Measurements from ENCODE around the gene KPNA5. TPM values are rescaled to one million over a fixed set of nuclear protein-coding genes. Genes with fewer than 3 reads are reported as not detected.
A peak's percentile ranks its signal among the peaks of the same experiment; 100 is the strongest.
"Not testable (repeated sequence)": the region's sequence is repeated elsewhere in the genome, so short reads cannot be mapped to it uniquely, and the experiment has no call there.

KPNA5 gene
- polyA plus RNA-seq, 4 donors: 0.45 to 7.5 (median 1.7) TPM

- H3K27me3 ChIP-seq (ENCODE audit: control insufficient read depth in 3 of 3, insufficient read depth in 3 of 3, low read length in 3 of 3): no peaks in the 10 kb centered on the region
- WGBS, 3 donors: 92 to 95% (median 92%) methylated on average over 2 of the region's 2 CpGs
- no peak overlapping the region for H3K4me3 ChIP-seq (ENCODE audit: low read depth in 1 of 3, low read length in 3 of 3)
- no peak overlapping the region for H3K27ac ChIP-seq (ENCODE audit: low read depth in 1 of 3, low read length in 2 of 3)
- H3K4me1 ChIP-seq (ENCODE audit: control insufficient read depth in 3 of 3, insufficient read depth in 2 of 3, low read depth in 1 of 3, low read length in 2 of 3): peaks cover 0 to 3% (median 3%) of the 10 kb centered on the region in 3 donors
- DNase-seq (no peak), FAIRE-seq (no peak)
- H3K36me3 ChIP-seq (ENCODE audit: control insufficient read depth in 3 of 3, insufficient read depth in 2 of 3, low read depth in 1 of 3, low read length in 3 of 3): peaks cover 0 to 7% (median 0%) of the 10 kb centered on the region in 3 donors
- H3K9me3 ChIP-seq (ENCODE audit: control insufficient read depth in 2 of 2, insufficient read depth in 1 of 2, low read depth in 1 of 2, low read length in 1 of 2): no peaks in the 10 kb centered on the region
Measured at GRCh38 chr6:116685437-116685993, 4.5 kb downstream of the KPNA5 start.

DNA sequence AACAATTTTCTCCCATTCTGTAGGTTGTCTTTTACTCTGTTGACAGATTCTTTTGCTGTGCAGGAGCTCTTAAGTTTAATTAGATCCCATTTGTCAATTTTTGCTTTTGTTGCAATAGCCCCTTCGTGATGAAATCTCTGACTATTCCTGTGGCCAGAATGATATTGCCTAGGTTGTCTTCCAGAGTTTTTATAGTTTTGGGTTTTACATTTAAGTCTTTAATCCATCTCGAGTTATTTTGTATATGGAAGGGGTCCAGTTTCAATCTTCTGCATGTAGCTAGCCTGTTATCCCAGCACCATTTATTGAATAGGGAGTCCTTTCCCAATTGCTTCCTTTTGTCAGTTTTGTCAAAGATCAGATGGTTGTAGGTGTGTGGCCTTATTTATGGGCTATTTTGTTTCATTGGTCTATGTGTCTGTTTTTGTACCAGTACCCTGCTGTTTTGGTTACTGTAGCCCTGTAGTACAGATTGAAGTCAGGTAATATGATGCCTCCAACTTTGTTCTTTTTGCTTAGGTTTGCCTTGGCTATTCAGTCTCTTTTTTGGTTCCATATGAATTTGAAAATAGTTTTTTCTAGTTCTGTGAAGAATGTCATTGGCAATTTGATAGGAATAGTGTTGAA lies 5.6 kb downstream of the KPNA5 start:
- FAIRE-seq; H3K9me3 ChIP-seq (ENCODE audit: control insufficient read depth in 2 of 2, insufficient read depth in 1 of 2, low read depth in 1 of 2, low read length in 1 of 2); H3K4me1 ChIP-seq (ENCODE audit: control insufficient read depth in 3 of 3, insufficient read depth in 2 of 3, low read depth in 1 of 3, low read length in 2 of 3); H3K27me3 ChIP-seq (ENCODE audit: control insufficient read depth in 3 of 3, insufficient read depth in 3 of 3, low read length in 3 of 3); DNase-seq; H3K27ac ChIP-seq (ENCODE audit: low read depth in 1 of 3, low read length in 2 of 3); H3K4me3 ChIP-seq (ENCODE audit: low read depth in 1 of 3, low read length in 3 of 3): not testable (repeated sequence)
- 79 to 96% (median 88%) methylated on average over 2 of the region's 2 CpGs for WGBS, 3 donors
- H3K36me3 ChIP-seq (ENCODE audit: control insufficient read depth in 3 of 3, insufficient read depth in 2 of 3, low read depth in 1 of 3, low read length in 3 of 3): peaks cover 0 to 12% (median 0%) of the 10 kb centered on the region in 3 donors

- H3K4me3 ChIP-seq (ENCODE audit: low read depth in 1 of 3, low read length in 3 of 3): no peak overlapping the region
- H3K9me3 ChIP-seq (ENCODE audit: control insufficient read depth in 2 of 2, insufficient read depth in 1 of 2, low read depth in 1 of 2, low read length in 1 of 2): no peaks in the 10 kb centered on the region
- no peak overlapping the region for H3K27ac ChIP-seq (ENCODE audit: low read depth in 1 of 3, low read length in 2 of 3)
- FAIRE-seq (no peak), DNase-seq (no peak)
- H3K36me3 ChIP-seq (ENCODE audit: control insufficient read depth in 3 of 3, insufficient read depth in 2 of 3, low read depth in 1 of 3, low read length in 3 of 3): peaks cover 0 to 12% (median 0%) of the 10 kb centered on the region in 3 donors
- H3K27me3 ChIP-seq (ENCODE audit: control insufficient read depth in 3 of 3, insufficient read depth in 3 of 3, low read length in 3 of 3): no peaks in the 10 kb centered on the region
- 94 to 95% (median 95%) methylated on average over 5 of the region's 5 CpGs for WGBS, 3 donors
- peaks cover 0 to 2% (median 0%) of the 10 kb centered on the region in 3 donors for H3K4me1 ChIP-seq (ENCODE audit: control insufficient read depth in 3 of 3, insufficient read depth in 2 of 3, low read depth in 1 of 3, low read length in 2 of 3)
Measured at GRCh38 chr6:116691154-116691553, 10.1 kb downstream of the KPNA5 start.

DNA sequence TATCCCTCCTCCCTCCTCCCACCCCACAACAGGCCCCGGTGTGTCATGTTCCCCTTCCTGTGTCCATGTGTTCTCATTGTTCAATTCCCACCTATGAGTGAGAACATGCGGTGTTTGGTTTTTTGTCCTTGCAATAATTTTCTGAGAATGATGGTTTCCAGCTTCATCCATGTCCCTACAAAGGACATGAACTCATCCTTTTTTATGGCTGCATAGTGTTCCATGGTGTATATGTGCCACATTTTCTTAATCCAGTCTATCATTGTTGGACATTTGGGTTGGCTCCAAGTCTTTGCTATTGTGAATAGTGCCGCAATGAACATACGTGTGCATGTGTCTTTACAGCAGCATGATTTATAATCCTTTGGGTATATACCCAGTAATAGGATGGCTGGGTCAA lies 11.9 kb downstream of the KPNA5 start:
- DNase-seq; H3K9me3 ChIP-seq (ENCODE audit: control insufficient read depth in 2 of 2, insufficient read depth in 1 of 2, low read depth in 1 of 2, low read length in 1 of 2); H3K27me3 ChIP-seq (ENCODE audit: control insufficient read depth in 3 of 3, insufficient read depth in 3 of 3, low read length in 3 of 3); FAIRE-seq; H3K27ac ChIP-seq (ENCODE audit: low read depth in 1 of 3, low read length in 2 of 3); H3K4me1 ChIP-seq (ENCODE audit: control insufficient read depth in 3 of 3, insufficient read depth in 2 of 3, low read depth in 1 of 3, low read length in 2 of 3); H3K4me3 ChIP-seq (ENCODE audit: low read depth in 1 of 3, low read length in 3 of 3): not testable (repeated sequence)
- H3K36me3 ChIP-seq (ENCODE audit: control insufficient read depth in 3 of 3, insufficient read depth in 2 of 3, low read depth in 1 of 3, low read length in 3 of 3): peaks cover 0 to 12% (median 0%) of the 10 kb centered on the region in 3 donors
- 96 to 100% (median 96%) methylated on average over 1 to 2 of the region's 4 CpGs for WGBS, 3 donors

GRCh38 chr6:116693275-116693674 lies 12.3 kb downstream of the KPNA5 start:
- not testable (repeated sequence) for H3K4me3 ChIP-seq (ENCODE audit: low read depth in 1 of 3, low read length in 3 of 3); H3K4me1 ChIP-seq (ENCODE audit: control insufficient read depth in 3 of 3, insufficient read depth in 2 of 3, low read depth in 1 of 3, low read length in 2 of 3); DNase-seq; H3K27ac ChIP-seq (ENCODE audit: low read depth in 1 of 3, low read length in 2 of 3); H3K27me3 ChIP-seq (ENCODE audit: control insufficient read depth in 3 of 3, insufficient read depth in 3 of 3, low read length in 3 of 3); H3K9me3 ChIP-seq (ENCODE audit: control insufficient read depth in 2 of 2, insufficient read depth in 1 of 2, low read depth in 1 of 2, low read length in 1 of 2); FAIRE-seq
- 83 to 100% (median 100%) methylated on average over 1 to 2 of the region's 3 CpGs for WGBS, 3 donors
- peaks cover 0 to 12% (median 0%) of the 10 kb centered on the region in 3 donors for H3K36me3 ChIP-seq (ENCODE audit: control insufficient read depth in 3 of 3, insufficient read depth in 2 of 3, low read depth in 1 of 3, low read length in 3 of 3)

DNA sequence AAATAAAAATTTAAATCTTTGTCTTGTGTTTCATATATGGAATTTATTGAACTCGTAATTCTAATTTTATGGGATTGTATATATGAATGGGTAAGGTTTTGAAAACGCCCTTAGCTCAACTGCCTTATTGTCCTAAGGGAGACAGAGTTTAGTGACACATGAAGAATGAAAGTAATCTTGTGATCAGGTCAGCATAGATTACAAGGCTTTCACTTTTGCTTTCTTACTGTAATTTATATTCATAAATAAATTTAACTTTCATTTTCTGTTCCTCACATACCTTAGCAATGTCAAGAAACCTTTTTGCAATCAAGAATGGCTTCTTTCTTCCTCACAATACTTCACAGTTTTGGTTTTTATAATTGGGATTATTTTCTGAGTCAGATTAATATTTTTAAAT lies 14.4 kb downstream of the KPNA5 start:
- Histone ChIP-seq H3K27me3 (ENCODE audit: control insufficient read depth in 3 of 3, insufficient read depth in 3 of 3, low read length in 3 of 3) (no peaks in the 10 kb centered on the region), H3K36me3 (ENCODE audit: control insufficient read depth in 3 of 3, insufficient read depth in 2 of 3, low read depth in 1 of 3, low read length in 3 of 3) (peaks cover 0 to 11% (median 0%) of the 10 kb centered on the region in 3 donors), H3K4me3 (ENCODE audit: low read depth in 1 of 3, low read length in 3 of 3) (no peak overlapping the region), H3K27ac (ENCODE audit: low read depth in 1 of 3, low read length in 2 of 3) (no peak overlapping the region), H3K4me1 (ENCODE audit: control insufficient read depth in 3 of 3, insufficient read depth in 2 of 3, low read depth in 1 of 3, low read length in 2 of 3) (peaks cover 0 to 2% (median 0%) of the 10 kb centered on the region in 3 donors), H3K9me3 (ENCODE audit: control insufficient read depth in 2 of 2, insufficient read depth in 1 of 2, low read depth in 1 of 2, low read length in 1 of 2) (no peaks in the 10 kb centered on the region)
- WGBS, 3 donors: 24 to 61% (median 27%) methylated on average over 2 of the region's 2 CpGs
- DNase-seq (peak; percentile 6 to 60), FAIRE-seq (peak; percentile 94)

- FAIRE-seq (no peak), DNase-seq (no peak)
- Histone ChIP-seq H3K27ac (ENCODE audit: low read depth in 1 of 3, low read length in 2 of 3) (no peak overlapping the region), H3K4me1 (ENCODE audit: control insufficient read depth in 3 of 3, insufficient read depth in 2 of 3, low read depth in 1 of 3, low read length in 2 of 3) (peaks cover 0 to 2% (median 0%) of the 10 kb centered on the region in 3 donors), H3K9me3 (ENCODE audit: control insufficient read depth in 2 of 2, insufficient read depth in 1 of 2, low read depth in 1 of 2, low read length in 1 of 2) (no peaks in the 10 kb centered on the region), H3K36me3 (ENCODE audit: control insufficient read depth in 3 of 3, insufficient read depth in 2 of 3, low read depth in 1 of 3, low read length in 3 of 3) (peaks cover 0 to 9% (median 4%) of the 10 kb centered on the region in 3 donors), H3K4me3 (ENCODE audit: low read depth in 1 of 3, low read length in 3 of 3) (no peak overlapping the region), H3K27me3 (ENCODE audit: control insufficient read depth in 3 of 3, insufficient read depth in 3 of 3, low read length in 3 of 3) (no peaks in the 10 kb centered on the region)
Measured at GRCh38 chr6:116697480-116697879, 16.5 kb downstream of the KPNA5 start.

- not testable (repeated sequence) for H3K27me3 ChIP-seq (ENCODE audit: control insufficient read depth in 3 of 3, insufficient read depth in 3 of 3, low read length in 3 of 3); DNase-seq; H3K9me3 ChIP-seq (ENCODE audit: control insufficient read depth in 2 of 2, insufficient read depth in 1 of 2, low read depth in 1 of 2, low read length in 1 of 2); FAIRE-seq; H3K4me1 ChIP-seq (ENCODE audit: control insufficient read depth in 3 of 3, insufficient read depth in 2 of 3, low read depth in 1 of 3, low read length in 2 of 3); H3K4me3 ChIP-seq (ENCODE audit: low read depth in 1 of 3, low read length in 3 of 3); H3K27ac ChIP-seq (ENCODE audit: low read depth in 1 of 3, low read length in 2 of 3)
- H3K36me3 ChIP-seq (ENCODE audit: control insufficient read depth in 3 of 3, insufficient read depth in 2 of 3, low read depth in 1 of 3, low read length in 3 of 3): peaks cover 0 to 29% (median 8%) of the 10 kb centered on the region in 3 donors
- WGBS, 3 donors: 96 to 100% (median 100%) methylated on average over 1 of the region's 1 CpG
Measured at GRCh38 chr6:116703888-116704287, 22.9 kb downstream of the KPNA5 start.

Measured in small intestine (tissue), 7 donors.